ENCODE data around the gene WDFY3. TPM values are rescaled to one million over a fixed set of nuclear protein-coding genes. Genes with fewer than 3 reads are reported as not detected.
"Not testable (repeated sequence)": the region's sequence is repeated elsewhere in the genome, so short reads cannot be mapped to it uniquely, and the experiment has no call there.

Gene WDFY3
- total and polyA plus RNA-seq, 8 donors, result 39.4 to 137 (median 44.5) TPM

DNA sequence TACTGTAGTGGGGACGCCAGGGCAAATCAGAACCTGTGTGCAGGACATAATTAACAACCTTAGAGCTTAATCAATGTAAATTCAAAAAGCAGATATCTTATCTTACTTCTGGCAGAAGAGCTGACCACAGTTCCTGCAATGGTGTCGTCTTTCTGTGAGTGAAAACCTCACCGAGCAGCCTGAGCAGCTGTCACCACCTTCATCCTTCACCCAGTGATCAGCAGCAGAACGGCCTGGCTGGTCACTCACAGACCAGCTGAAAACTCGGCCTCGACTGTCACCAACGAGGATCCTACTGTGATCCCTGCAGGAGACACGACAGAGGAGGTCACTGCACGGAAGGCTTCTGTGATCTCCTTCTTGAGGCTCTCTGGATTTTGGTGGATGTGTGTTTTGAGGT is 289.4 kb downstream of the WDFY3 start:
- Histone ChIP-seq H3K4me1 (peaks cover 12 to 21% of the 10 kb centered on the region in 2 donors), H3K4me3 (no peak overlapping the region), H3K27me3 (no peaks in the 10 kb centered on the region), H3K9me3 (no peaks in the 10 kb centered on the region), H3K27ac (no peak overlapping the region), H3K36me3 (peaks cover 7 to 100% of the 10 kb centered on the region in 2 donors)
- intact Hi-C loops (cut with DNase I), result no loop called here
- DNase-seq (no peak), ATAC-seq (no peak)
- TF ChIP-seq CTCF (IDR thresholded peaks at IDR 0.05), result no peak

- peak overlapping the region in 1 of 2 donors; percentile 2 for H3K27ac ChIP-seq
- H3K9me3 ChIP-seq, result no peaks in the 10 kb centered on the region
- intact Hi-C loops (cut with DNase I), result no loop called here
- no peak for TF ChIP-seq CTCF (IDR thresholded peaks at IDR 0.05)
- H3K4me3 ChIP-seq, result no peak overlapping the region
- peaks cover 7 to 96% of the 10 kb centered on the region in 2 donors for H3K36me3 ChIP-seq
- ATAC-seq, result peak; percentile 69
- H3K4me1 ChIP-seq, result peaks cover 5 to 11% of the 10 kb centered on the region in 2 donors
- DNase-seq, result no peak
- H3K27me3 ChIP-seq, result no peaks in the 10 kb centered on the region
These were observed 292.8 kb downstream of the WDFY3 start for GRCh38 chr4:84673475-84674240.

- Histone ChIP-seq H3K36me3 (peaks cover 7 to 96% of the 10 kb centered on the region in 2 donors), H3K4me1 (peaks cover 5 to 11% of the 10 kb centered on the region in 2 donors), H3K9me3 (no peaks in the 10 kb centered on the region), H3K4me3 (no peak overlapping the region), H3K27me3 (no peaks in the 10 kb centered on the region), H3K27ac (no peak overlapping the region)
- TF ChIP-seq CTCF (IDR thresholded peaks at IDR 0.05), result no peak
- DNase-seq (no peak), ATAC-seq (no peak)
- intact Hi-C loops (cut with DNase I), result no loop called here
These were observed 294.3 kb downstream of the WDFY3 start for GRCh38 chr4:84672177-84672576.

- no peak for TF ChIP-seq CTCF (IDR thresholded peaks at IDR 0.05)
- Histone ChIP-seq H3K9me3 (no peaks in the 10 kb centered on the region), H3K4me1 (peaks cover 5 to 11% of the 10 kb centered on the region in 2 donors), H3K36me3 (peaks cover 0 to 84% of the 10 kb centered on the region in 2 donors), H3K4me3 (no peak overlapping the region), H3K27ac (no peak overlapping the region), H3K27me3 (no peaks in the 10 kb centered on the region)
- intact Hi-C loops (cut with DNase I), result no loop called here
- ATAC-seq, result no peak
- no peak for DNase-seq
These were observed 297.3 kb downstream of the WDFY3 start for GRCh38 chr4:84669201-84669600.

GRCh38 chr4:84666439-84666838 is 300.1 kb downstream of the WDFY3 start:
- DNase-seq, result no peak

GRCh38 chr4:84664767-84665166 is 301.7 kb downstream of the WDFY3 start:
- H3K27me3 ChIP-seq; H3K4me1 ChIP-seq; ATAC-seq; H3K4me3 ChIP-seq; H3K9me3 ChIP-seq; DNase-seq; intact Hi-C loops (cut with DNase I); H3K27ac ChIP-seq: not testable (repeated sequence)
- H3K36me3 ChIP-seq, result peaks cover 0 to 40% of the 10 kb centered on the region in 2 donors

More at GRCh38 chr4:84666439-84666838, 300.1 kb downstream of the WDFY3 start:
- intact Hi-C loops (cut with DNase I), result no loop called here
- no peak for ATAC-seq
- Histone ChIP-seq H3K36me3 (peaks cover 0 to 56% of the 10 kb centered on the region in 2 donors), H3K27ac (no peak overlapping the region), H3K9me3 (no peaks in the 10 kb centered on the region), H3K4me3 (no peak overlapping the region), H3K4me1 (no peaks in the 10 kb centered on the region), H3K27me3 (no peaks in the 10 kb centered on the region)
- TF ChIP-seq CTCF (IDR thresholded peaks at IDR 0.05), result no peak
